ENCODE measurements around the gene DNAJB13. TPM values are rescaled to one million over a fixed set of nuclear protein-coding genes. Genes with fewer than 3 reads are reported as not detected.

DNAJB13 gene
- total RNA-seq, 1 donor from 2014 or later, result not detected

DNA sequence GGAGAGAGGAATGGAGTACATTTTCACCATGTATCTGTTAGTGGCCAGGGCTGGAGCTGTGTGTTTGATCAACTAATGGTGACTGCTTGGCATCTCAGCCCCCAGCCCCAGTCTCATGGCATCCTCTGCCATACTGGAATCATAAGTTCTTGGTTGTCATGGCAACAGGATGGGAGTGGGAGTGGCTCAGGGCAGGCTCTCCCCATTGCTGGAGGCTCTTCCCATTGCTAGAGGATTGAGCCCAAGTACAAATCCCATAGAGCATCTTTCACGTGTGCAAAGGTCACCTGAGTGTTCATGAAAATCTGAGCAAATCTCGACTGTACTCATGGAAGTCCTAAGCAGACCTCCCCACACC is 14.9 kb downstream of the DNAJB13 start:
- Mint-ChIP-seq H3K9me3 (ENCODE audit: unreplicated experiment) (no peaks in the 10 kb centered on the region), H3K36me3 (ENCODE audit: unreplicated experiment) (no peaks in the 10 kb centered on the region), H3K4me3 (ENCODE audit: unreplicated experiment) (no peak overlapping the region), H3K4me1 (ENCODE audit: unreplicated experiment) (peaks cover 15% of the 10 kb centered on the region), H3K27me3 (ENCODE audit: unreplicated experiment) (no peaks in the 10 kb centered on the region), H3K27ac (ENCODE audit: unreplicated experiment) (no peak overlapping the region)
- no peak for DNase-seq (ENCODE audit: extremely low spot score, unreplicated experiment)
- no peak for TF ChIP-seq CTCF (IDR thresholded peaks at IDR 0.05)

- no peaks in the 10 kb centered on the region for H3K9me3 Mint-ChIP-seq (ENCODE audit: unreplicated experiment)
- H3K4me3 Mint-ChIP-seq (ENCODE audit: unreplicated experiment), result no peak overlapping the region
- no peak for DNase-seq (ENCODE audit: extremely low spot score, unreplicated experiment)
- peaks cover 16% of the 10 kb centered on the region for H3K4me1 Mint-ChIP-seq (ENCODE audit: unreplicated experiment)
- H3K27me3 Mint-ChIP-seq (ENCODE audit: unreplicated experiment), result no peaks in the 10 kb centered on the region
- H3K27ac Mint-ChIP-seq (ENCODE audit: unreplicated experiment), result no peak overlapping the region
- H3K36me3 Mint-ChIP-seq (ENCODE audit: unreplicated experiment), result no peaks in the 10 kb centered on the region
- no peak for TF ChIP-seq CTCF (IDR thresholded peaks at IDR 0.05)
Observed at GRCh38 chr11:73968356-73968966, 17.6 kb downstream of the DNAJB13 start.

- Mint-ChIP-seq H3K4me1 (ENCODE audit: unreplicated experiment) (peaks cover 22% of the 10 kb centered on the region), H3K27ac (ENCODE audit: unreplicated experiment) (no peak overlapping the region), H3K36me3 (ENCODE audit: unreplicated experiment) (no peaks in the 10 kb centered on the region), H3K9me3 (ENCODE audit: unreplicated experiment) (no peaks in the 10 kb centered on the region), H3K4me3 (ENCODE audit: unreplicated experiment) (no peak overlapping the region), H3K27me3 (ENCODE audit: unreplicated experiment) (no peaks in the 10 kb centered on the region)
- TF ChIP-seq CTCF (IDR thresholded peaks at IDR 0.05), result no peak
- DNase-seq (ENCODE audit: extremely low spot score, unreplicated experiment), result no peak
Observed at GRCh38 chr11:73969091-73969490, 18.3 kb downstream of the DNAJB13 start.

- Mint-ChIP-seq H3K4me1 (ENCODE audit: unreplicated experiment) (peaks cover 21% of the 10 kb centered on the region), H3K27me3 (ENCODE audit: unreplicated experiment) (no peaks in the 10 kb centered on the region), H3K27ac (ENCODE audit: unreplicated experiment) (no peak overlapping the region), H3K4me3 (ENCODE audit: unreplicated experiment) (no peak overlapping the region), H3K9me3 (ENCODE audit: unreplicated experiment) (no peaks in the 10 kb centered on the region), H3K36me3 (ENCODE audit: unreplicated experiment) (peaks cover 7% of the 10 kb centered on the region)
- no peak for DNase-seq (ENCODE audit: extremely low spot score, unreplicated experiment)
- no peak for TF ChIP-seq CTCF (IDR thresholded peaks at IDR 0.05)
Observed at GRCh38 chr11:73969991-73970800, 19.4 kb downstream of the DNAJB13 start.

DNA sequence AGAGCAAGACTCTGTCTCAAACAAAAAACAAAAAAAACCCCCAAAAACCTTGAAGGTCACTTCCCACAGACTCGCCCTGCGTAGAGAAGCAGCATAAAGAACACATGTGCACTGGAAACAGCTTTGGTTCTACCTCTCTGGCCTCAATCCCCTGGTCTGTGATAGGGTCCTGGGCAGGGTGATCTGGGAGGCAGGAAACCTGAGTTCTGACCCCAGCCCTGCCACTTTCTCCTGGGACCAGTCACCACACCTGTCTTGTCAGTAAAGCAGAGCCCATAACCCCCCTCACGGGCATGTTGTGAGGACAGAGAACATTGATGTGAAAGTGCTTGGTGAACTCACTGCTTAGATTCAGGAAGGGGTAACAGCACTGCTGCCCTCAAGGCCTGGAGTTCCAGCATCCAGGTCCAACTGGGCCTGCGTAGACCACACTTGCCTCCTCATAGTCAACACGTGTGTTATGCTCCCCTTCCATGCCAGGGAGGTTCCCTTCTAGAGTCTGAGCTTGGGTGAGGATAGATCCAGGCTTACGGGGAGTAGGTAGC is 20.4 kb downstream of the DNAJB13 start:
- H3K4me3 Mint-ChIP-seq (ENCODE audit: unreplicated experiment), result no peak overlapping the region
- H3K36me3 Mint-ChIP-seq (ENCODE audit: unreplicated experiment), result peaks cover 10% of the 10 kb centered on the region
- no peak overlapping the region for H3K27ac Mint-ChIP-seq (ENCODE audit: unreplicated experiment)
- TF ChIP-seq CTCF (IDR thresholded peaks at IDR 0.05), result no peak
- peaks cover 23% of the 10 kb centered on the region for H3K4me1 Mint-ChIP-seq (ENCODE audit: unreplicated experiment)
- no peaks in the 10 kb centered on the region for H3K9me3 Mint-ChIP-seq (ENCODE audit: unreplicated experiment)
- no peak for DNase-seq (ENCODE audit: extremely low spot score, unreplicated experiment)
- no peaks in the 10 kb centered on the region for H3K27me3 Mint-ChIP-seq (ENCODE audit: unreplicated experiment)
